A549 (cell line): Measurements from ENCODE around the gene GOT1. TPM values are rescaled to one million over a fixed set of nuclear protein-coding genes. Genes with fewer than 3 reads are reported as not detected.
A peak's percentile ranks its signal among the peaks of the same experiment; 100 is the strongest.

Experiments used
- ATAC-seq, 2 experiments: fragments of 200-7000 bp in 1 of 2; fragments of >200 bp in 1 of 2; cut with Nextera tagmentation in 1 of 2; cut with Tn5 transposase in 1 of 2; 3 replicates each; pipeline versions ENCODE4 v1.8.0 to v1.9.1; 2018 to 2020; ENCODE audit warnings: mild to moderate bottlenecking in 1 of 2, moderate library complexity in 1 of 2
- CTCF ChIA-PET: fragments of 300-600 bp; sonication (Branson Sonifier 250); formaldehyde crosslinking; extraction: SDS; loops from one replicate; lab custom pipeline; 2021; ENCODE audit warnings: antibody characterized with exemption, inconsistent platforms; lab: Yijun Ruan, JAX
- POLR2A ChIA-PET: fragments of 350-600 bp; formaldehyde crosslinking; extraction: SDS; loops from one replicate; lab custom pipeline; 2021; ENCODE audit warnings: antibody characterized with exemption, inconsistent platforms; lab: Yijun Ruan, JAX
- DNase-seq, 2 experiments: peaks; one replicate each; pipeline versions ENCODE4 v3.0.0 to v3.0.0-alpha.2; 2011 to 2016; ENCODE audit warnings: low read depth in 1 of 2, low spot score in 1 of 2
- FAIRE-seq: peaks from 2 replicates; lab custom pipeline; 2011; peaks lifted over from hg19 to GRCh38; lab: Jason Lieb, UNC
- H3K27ac ChIP-seq, 2 experiments: fragments of >200 bp; sonication (Bioruptor Twin); formaldehyde crosslinking; 3 replicates each; pipeline ENCODE4 v1.5.1; 2016 to 2017
- H3K4me1 ChIP-seq: fragments of >200 bp; sonication (Bioruptor Twin); formaldehyde crosslinking; 3 replicates; pipeline ENCODE4 v1.6.1; 2016
- H3K4me2 ChIP-seq: fragments of >200 bp; sonication (Bioruptor Twin); formaldehyde crosslinking; 3 replicates; pipeline ENCODE4 v1.6.1; 2016
- H3K4me3 ChIP-seq: fragments of >200 bp; sonication (Bioruptor Twin); formaldehyde crosslinking; 3 replicates; pipeline ENCODE4 v1.5.1; 2016
- H3K9me3 ChIP-seq: fragments of >200 bp; sonication (Bioruptor Twin); formaldehyde crosslinking; 3 replicates; pipeline ENCODE4 v1.6.1; 2016
- BCL3 ChIP-seq: fragments of >200 bp; sonication (Bioruptor Twin); formaldehyde crosslinking; IDR thresholded peaks from 3 replicates; pipeline ENCODE4 v1.6.1; 2016
- CBX8 ChIP-seq: fragments of 200-600 bp; sonication (generic); IDR thresholded peaks from 2 replicates; pipeline ENCODE4 v1.6.1; 2016
- CEBPB ChIP-seq, 2 experiments: fragments of >200 bp in 1 of 2; sonication (Bioruptor Twin) in 1 of 2; formaldehyde crosslinking in 1 of 2; IDR thresholded peaks; 2 replicates each; pipeline ENCODE4 v1.6.1; 2012 to 2016
- CHD4 ChIP-seq: fragments of 200-600 bp; sonication (generic); IDR thresholded peaks from 2 replicates; pipeline ENCODE4 v1.6.1; 2016; ENCODE audit warnings: antibody characterized with exemption, mild to moderate bottlenecking, borderline replicate concordance
- EHF ChIP-seq: fragments of 250-450 bp; sonication (Bioruptor Pico); IDR thresholded peaks from 2 replicates; pipeline ENCODE4 v1.5.0; 2020; ENCODE audit warnings: mild to moderate bottlenecking
- EHMT2 ChIP-seq: fragments of 200-600 bp; sonication (generic); IDR thresholded peaks from 2 replicates; pipeline ENCODE4 v1.6.1; 2016; ENCODE audit warnings: antibody characterized with exemption, low read depth, mild to moderate bottlenecking, moderate library complexity
- ELK1 ChIP-seq: fragments of 150-350 bp; IDR thresholded peaks from 2 replicates; pipeline ENCODE4 v1.6.1; 2014; ENCODE audit warnings: low read depth, mild to moderate bottlenecking, low read length
- EP300 ChIP-seq, 2 experiments: fragments of >200 bp; sonication (Bioruptor Twin); formaldehyde crosslinking; IDR thresholded peaks; 2 replicates in 1 of 2; 3 replicates in 1 of 2; pipeline ENCODE4 v1.6.1; 2016 to 2017
- FOSL2 ChIP-seq, 2 experiments: fragments of 450-650 bp in 1 of 2; fragments of >200 bp in 1 of 2; sonication (Bioruptor Twin) in 1 of 2; formaldehyde crosslinking; IDR thresholded peaks; 2 replicates each; pipeline versions ENCODE4 v1.5.0 to v1.6.1; 2016 to 2020; ENCODE audit warnings: mild to moderate bottlenecking in 1 of 2, moderate library complexity in 1 of 2
- GATA3 ChIP-seq: IDR thresholded peaks from 2 replicates; pipeline ENCODE4 v1.6.1; 2012; ENCODE audit warnings: borderline replicate concordance
- HDAC2 ChIP-seq: fragments of 200-600 bp; sonication (generic); IDR thresholded peaks from 2 replicates; pipeline ENCODE4 v1.6.1; 2016
- HES2 ChIP-seq: fragments of >200 bp; sonication (Bioruptor Twin); formaldehyde crosslinking; IDR thresholded peaks from 2 replicates; pipeline ENCODE4 v1.6.1; 2016
- HEYL ChIP-seq: fragments of 250-450 bp; sonication (Bioruptor Pico); IDR thresholded peaks from 2 replicates; pipeline ENCODE4 v1.8.0; 2021; ENCODE audit warnings: mild to moderate bottlenecking, moderate library complexity
- KDM1A ChIP-seq: fragments of 200-600 bp; sonication (generic); IDR thresholded peaks from 2 replicates; pipeline ENCODE4 v1.6.1; 2016; ENCODE audit warnings: low read depth, mild to moderate bottlenecking
- MAFK ChIP-seq: fragments of 450-650 bp; IDR thresholded peaks from 2 replicates; pipeline ENCODE4 v1.6.1; 2014; ENCODE audit not compliant: partially characterized antibody
- MYC ChIP-seq: IDR thresholded peaks from 2 replicates; pipeline ENCODE4 v1.6.1; 2012; ENCODE audit warnings: mild to moderate bottlenecking, inconsistent platforms, low read length, improper control_type of control experiment, borderline replicate concordance
- NR3C1 ChIP-seq: fragments of >200 bp; sonication (Bioruptor Twin); formaldehyde crosslinking; IDR thresholded peaks from 3 replicates; pipeline ENCODE4 v1.6.1; 2017
- PBX3 ChIP-seq: IDR thresholded peaks from 2 replicates; pipeline ENCODE4 v1.6.1; 2012
- RCOR1 ChIP-seq: fragments of 150-350 bp; IDR thresholded peaks from 2 replicates; pipeline ENCODE4 v1.6.1; 2014; ENCODE audit warnings: antibody characterized with exemption, low read length, low read depth
- REST ChIP-seq: fragments of 200-600 bp; sonication (generic); IDR thresholded peaks from 2 replicates; pipeline ENCODE4 v1.6.1; 2016; ENCODE audit warnings: antibody characterized with exemption, mild to moderate bottlenecking, moderate library complexity
- TFCP2L1 ChIP-seq: fragments of 250-450 bp; sonication (Bioruptor Pico); IDR thresholded peaks from 2 replicates; pipeline ENCODE4 v1.5.0; 2021; ENCODE audit warnings: mild to moderate bottlenecking
- ZFP36 ChIP-seq: fragments of 450-650 bp; IDR thresholded peaks from 2 replicates; pipeline ENCODE4 v1.6.1; 2014; ENCODE audit warnings: borderline replicate concordance; ENCODE audit not compliant: partially characterized antibody
- WGBS: methylation state at CpG from one replicate; pipeline ENCODE4 v1.1.6; 2017; ENCODE audit errors: missing lambda C conversion rate; 5-methylcytosine and 5-hydroxymethylcytosine counted together
- polyA plus RNA-seq, 4 experiments: library from polyadenylated mRNA; depleted of rRNA in 3 of 4; stranded (reverse); fragments of >200 nt; fragmentation: RNase III in 1 of 4; extraction: RNeasy Plus Mini Kit Qiagen cat#74134 plus additional on column Dnase treatment in 1 of 4; gene quantifications; 2 replicates in 3 of 4; 3 replicates in 1 of 4; pipeline ENCODE4 v1.2.3, GENCODE V29; 2011 to 2017

Gene GOT1
- polyA plus RNA-seq, 2 of the 4 experiments (the other 2 are of a cell fraction) = 31.1 to 34.9 TPM

- H3K4me1 ChIP-seq = peaks cover 5% of the 10 kb centered on the region; the same call in 1 of the 3 replicates
- TF ChIP-seq EP300 (IDR thresholded peaks at IDR 0.05) = no peak
- TF ChIP-seq GATA3 = no peak
- TF ChIP-seq HES2 = no peak
- TF ChIP-seq REST = no peak
- TF ChIP-seq BCL3 = no peak
- TF ChIP-seq HDAC2 = no peak
- TF ChIP-seq HEYL (CRISPR knock-in tag) = no peak
- TF ChIP-seq MYC = no peak
- no peak for TF ChIP-seq TFCP2L1
- no peak for TF ChIP-seq PBX3
- no peak for TF ChIP-seq ELK1
- TF ChIP-seq FOSL2 (IDR thresholded peaks at IDR 0.05) = no peak
- no peak for TF ChIP-seq FOSL2 (CRISPR knock-in tag; IDR thresholded peaks at IDR 0.05)
- no peaks in the 10 kb centered on the region for H3K9me3 ChIP-seq
- H3K4me3 ChIP-seq = no peak overlapping the region
- ATAC-seq (no peak), DNase-seq (no peak), FAIRE-seq (no peak)
- 83% methylated on average over 9 of the region's 9 CpGs for WGBS
- ChIA-PET POLR2A (no interaction called here), CTCF (interaction anchor here (0.6 to 4.1 kb wide), 7 partner anchors 11 to 321 kb away, joined by 3 to 35 read pairs (median 7); no protein-coding TSS in a partner anchor)
- H3K27ac ChIP-seq = no peak overlapping the region
- H3K4me2 ChIP-seq = no peak overlapping the region
These were observed 40.5 kb downstream of the GOT1 start for GRCh38 chr10:99389729-99390480.

GRCh38 chr10:99387541-99387940 is 42.9 kb downstream of the GOT1 start:
- ATAC-seq (0 out of 6 replicates have a peak, but pooled peaks of 1 of the 2 experiments have one; percentile 16), DNase-seq (no peak), FAIRE-seq (no peak)
- POLR2A ChIA-PET = interaction anchor here (1.2 kb wide), 1 partner anchor 43 kb away, joined by 4 read pairs; the partner anchor contains the start of gene GOT1
- Histone ChIP-seq H3K4me1 (peaks cover 5% of the 10 kb centered on the region; the same call in 1 of the 3 replicates), H3K4me2 (no peak overlapping the region), H3K4me3 (no peak overlapping the region), H3K27ac (no peak overlapping the region), H3K9me3 (no peaks in the 10 kb centered on the region)
- CTCF ChIA-PET = interaction anchor here (0.6 to 2.8 kb wide), 4 partner anchors 13 to 1605 kb away, joined by 3 to 17 read pairs (median 6); no protein-coding TSS in a partner anchor
- TF ChIP-seq HDAC2 (no peak), ZFP36 (no peak), RCOR1 (no peak), CBX8 (no peak), HEYL (CRISPR knock-in tag) (no peak), MYC (no peak), KDM1A (no peak), NR3C1 (no peak), TFCP2L1 (no peak), MAFK (no peak), CHD4 (no peak), EP300 (IDR thresholded peaks at IDR 0.05) (no peak), EHMT2 (no peak), EHF (CRISPR knock-in tag) (no peak), CEBPB (IDR thresholded peaks at IDR 0.05) (no peak)
- WGBS = 81% methylated on average over 8 of the region's 11 CpGs
